Caco-2 (cell line): Measurements from ENCODE around the gene CHMP6. TPM values are rescaled to one million over a fixed set of nuclear protein-coding genes. Genes with fewer than 3 reads are reported as not detected.
A peak's percentile ranks its signal among the peaks of the same experiment; 100 is the strongest.

ENCODE experiments used
- Bru-seq: library from RNA; stranded (reverse); fragments of 400-500 nt; gene quantifications from one replicate; lab custom pipeline; 2021; lab: Mats Ljungman, UMichigan
- BruChase-seq, 2 experiments: library from RNA; stranded (reverse); fragments of 400-500 nt; gene quantifications; one replicate each; lab custom pipeline; 2021; lab: Mats Ljungman, UMichigan
- BruUV-seq: library from RNA; stranded (reverse); fragments of 400-500 nt; replicated peaks from 2 replicates; lab custom pipeline; 2021; lab: Mats Ljungman, UMichigan
- CTCF ChIA-PET: fragments of 300-600 bp; sonication (Branson Sonifier 250); formaldehyde crosslinking; loops from one replicate; lab custom pipeline; 2022; ENCODE audit warnings: antibody characterized with exemption; lab: Charles Lee
- POLR2A ChIA-PET: fragments of 300-600 bp; sonication (Branson Sonifier 250); formaldehyde crosslinking; loops from one replicate; lab custom pipeline; 2022; ENCODE audit warnings: antibody characterized with exemption; lab: Charles Lee
- DNase-seq, 2 experiments: peaks; one replicate each; pipeline versions ENCODE4 v3.0.0 to v3.0.0-alpha.2; 2020 to 2022
- H3K27me3 ChIP-seq: replicated peaks from 2 replicates; pipeline ENCODE4 v1.6.0; 2011; ENCODE audit warnings: low read length; ENCODE audit not compliant: control insufficient read depth, insufficient read depth
- H3K36me3 ChIP-seq: 2 replicates; pipeline ENCODE4 v1.5.1; 2011; ENCODE audit warnings: low read length; ENCODE audit not compliant: control insufficient read depth, insufficient read depth
- H3K4me1 ChIP-seq: fragments of 250-450 bp; sonication (Bioruptor Pico); 2 replicates; pipeline ENCODE4 v1.5.1; 2020; ENCODE audit warnings: mild to moderate bottlenecking
- H3K4me3 ChIP-seq: 2 replicates; pipeline ENCODE4 v1.5.1; 2011; ENCODE audit warnings: low read depth, mild to moderate bottlenecking, control low read depth, low read length
- H3K9me3 ChIP-seq: fragments of 250-450 bp; sonication (Bioruptor Pico); 2 replicates; pipeline ENCODE4 v1.5.1; 2020; ENCODE audit warnings: mild to moderate bottlenecking, moderate library complexity
- H3K27ac Mint-ChIP-seq: one replicate; pipeline ENCODE4 v1.8.0; 2022; ENCODE audit warnings: mixed read lengths; ENCODE audit not compliant: unreplicated experiment
- H3K27me3 Mint-ChIP-seq: one replicate; pipeline ENCODE4 v1.8.0; 2022; ENCODE audit warnings: mixed read lengths; ENCODE audit not compliant: insufficient read depth, unreplicated experiment
- H3K36me3 Mint-ChIP-seq: one replicate; pipeline ENCODE4 v1.8.0; 2022; ENCODE audit warnings: mild to moderate bottlenecking, mixed read lengths; ENCODE audit not compliant: insufficient read depth, unreplicated experiment
- H3K4me1 Mint-ChIP-seq: one replicate; pipeline ENCODE4 v1.8.0; 2022; ENCODE audit warnings: low read depth, mixed read lengths; ENCODE audit not compliant: unreplicated experiment
- H3K4me3 Mint-ChIP-seq: one replicate; pipeline ENCODE4 v1.8.0; 2022; ENCODE audit warnings: mild to moderate bottlenecking, moderate library complexity, mixed read lengths; ENCODE audit not compliant: unreplicated experiment
- H3K9me3 Mint-ChIP-seq: one replicate; pipeline ENCODE4 v1.8.0; 2022; ENCODE audit warnings: mixed read lengths; ENCODE audit not compliant: unreplicated experiment
- CTCF ChIP-seq, 2 experiments: fragments of 200-600 bp in 1 of 2; IDR thresholded peaks; 1 replicate in 1 of 2; 2 replicates in 1 of 2; pipeline versions ENCODE4 v1.5.1 to v1.8.0; 2011 to 2022; ENCODE audit warnings: antibody characterized with exemption in 1 of 2, control low read depth in 1 of 2, inconsistent platforms in 1 of 2, low read depth in 1 of 2, low read length in 1 of 2, mild to moderate bottlenecking in 1 of 2, moderate library complexity in 1 of 2; ENCODE audit not compliant: insufficient read depth in 1 of 2, severe bottlenecking in 1 of 2, unreplicated experiment in 1 of 2
- intact Hi-C: fragments of 100-400 bp; cut with micrococcal nuclease; formaldehyde crosslinking; loops from one replicate; pipeline ENCODE4 v1.10.0; 2022; ENCODE audit not compliant: unreplicated experiment
- long read RNA-seq: library from polyadenylated mRNA; stranded (forward); transcript quantifications from one replicate; pipeline ENCODE4 v2.0.0, GENCODE V29; 2022
- total RNA-seq: library from RNA; stranded (reverse); gene quantifications from 2 replicates; pipeline ENCODE4 v1.2.3, GENCODE V29; 2022

Gene CHMP6
- total RNA-seq: 20.1 and 23.2 TPM in 2 replicates
- percentile 54 among the genes with signal in this experiment for Bru-seq, nascent RNA
- BruChase-seq, experiment 1, labeled RNA remaining after a 2-hour chase: percentile 52 among the genes with signal in this experiment
- BruChase-seq, experiment 2, labeled RNA remaining after a 6-hour chase: percentile 59 among the genes with signal in this experiment
- long read RNA-seq, transcript CHMP6-201 (8 exons, 1,664 nt): major isoform, 43 of 50 reads
- long read RNA-seq, partial matches to known transcripts: 1 of 50 reads
- long read RNA-seq, other reads (novel, unspliced or antisense): 6 of 50 reads

- BruUV-seq: no TSS peak
- Mint-ChIP-seq H3K36me3 (peaks cover 13% of the 10 kb centered on the region), H3K27me3 (no peaks in the 10 kb centered on the region), H3K4me3 (peak within 1 kb of the TSS; percentile 83), H3K27ac (no peak within 1 kb of the TSS), H3K4me1 (no peaks in the 10 kb centered on the region), H3K9me3 (no peaks in the 10 kb centered on the region)
- H3K9me3 ChIP-seq: no peaks in the 10 kb centered on the region
- DNase-seq: peak; percentile 72 to 85
- no peak for TF ChIP-seq CTCF (IDR thresholded peaks at IDR 0.05; ENCODE audit: insufficient read depth in 1 of 2, low read depth in 1 of 2, low read length in 1 of 2, severe bottlenecking in 1 of 2, unreplicated experiment in 1 of 2)
- CTCF ChIA-PET: interaction anchor here (0.6 kb wide), 1 partner anchor 231 kb away, joined by 3 read pairs; the partner anchor contains the start of gene CEP131
- no peaks in the 10 kb centered on the region for H3K36me3 ChIP-seq
- intact Hi-C loops: no loop called here
- H3K4me1 ChIP-seq: peaks cover 13% of the 10 kb centered on the region
- POLR2A ChIA-PET: no interaction called here
- peak within 1 kb of the TSS; percentile 55 for H3K4me3 ChIP-seq
- no peaks in the 10 kb centered on the region for H3K27me3 ChIP-seq
Observed at GRCh38 chr17:80991645-80992076, at the start of gene CHMP6. Gene CHMP6 (plus strand): TSS chr17:80991841. CDS start chr17:80991919, 78 bp downstream.

- Histone ChIP-seq H3K36me3 (no peaks in the 10 kb centered on the region; the same call in 1 of the 2 replicates), H3K4me3 (no peak overlapping the region), H3K27me3 (no peaks in the 10 kb centered on the region), H3K4me1 (no peaks in the 10 kb centered on the region), H3K9me3 (no peaks in the 10 kb centered on the region)
- Mint-ChIP-seq H3K9me3 (no peaks in the 10 kb centered on the region), H3K36me3 (peaks cover 36% of the 10 kb centered on the region), H3K4me3 (no peak overlapping the region), H3K4me1 (no peaks in the 10 kb centered on the region), H3K27ac (no peak overlapping the region), H3K27me3 (no peaks in the 10 kb centered on the region)
- no peak for TF ChIP-seq CTCF (IDR thresholded peaks at IDR 0.05; ENCODE audit: insufficient read depth in 1 of 2, low read depth in 1 of 2, low read length in 1 of 2, severe bottlenecking in 1 of 2, unreplicated experiment in 1 of 2)
- BruUV-seq: no TSS peak
- ChIA-PET CTCF (no interaction called here), POLR2A (no interaction called here)
- intact Hi-C loops: no loop called here
- no peak for DNase-seq
Observed at GRCh38 chr17:80942423-80943345, 49.0 kb upstream of the CHMP6 start.
